Astrocyte of the spinal cord (primary cell): ENCODE data around the gene PCDHGA9.
A peak's percentile ranks its signal among the peaks of the same experiment; 100 is the strongest.
"Not testable (repeated sequence)": the region's sequence is repeated elsewhere in the genome, so short reads cannot be mapped to it uniquely, and the experiment has no call there.

ENCODE experiments used
- DNase-seq: peaks from one replicate; pipeline ENCODE4 v3.0.0; 2011; ENCODE audit warnings: low read depth, low spot score
- H3K4me3 ChIP-seq: 2 replicates; pipeline ENCODE4 v1.5.1; 2011; ENCODE audit warnings: low read depth, mild to moderate bottlenecking, low read length, moderate library complexity
- CTCF ChIP-seq: IDR thresholded peaks from 2 replicates; pipeline ENCODE4 v1.5.1; 2012; ENCODE audit warnings: low read depth, mild to moderate bottlenecking, low read length, inconsistent platforms
- in situ Hi-C: cut with HindIII; loops from 2 replicates; pipeline ENCODE4 v1.10.0; 2017; ENCODE audit warnings: low sequenced_read_pairs

The PCDHGA9 gene

GRCh38 chr5:141392429-141393198 lies 10.0 kb upstream of the PCDHGA9 start, which contains the start of gene PCDHGA8:
Gene PCDHGA8 (plus strand): TSS chr5:141392633. CDS start chr5:141392814, 181 bp downstream.
- no peak for DNase-seq
- in situ Hi-C loops: no loop called here
- H3K4me3 ChIP-seq: no peak within 1 kb of the TSS
- peak; percentile 13 for TF ChIP-seq CTCF

GRCh38 chr5:141393267-141393666 lies 9.3 kb upstream of the PCDHGA9 start:
- no peak overlapping the region for H3K4me3 ChIP-seq
- no peak for TF ChIP-seq CTCF
- no peak for DNase-seq
- in situ Hi-C loops: no loop called here

- DNase-seq, H3K4me3 ChIP-seq, in situ Hi-C loops: not testable (repeated sequence)
Observed at GRCh38 chr5:141394401-141395187, 8.0 kb upstream of the PCDHGA9 start.

GRCh38 chr5:141397756-141398551 lies 4.6 kb upstream of the PCDHGA9 start, which contains the start of gene PCDHGB5:
Gene PCDHGB5 (plus strand): TSS chr5:141397947. CDS start chr5:141398128, 181 bp downstream.
- peak; percentile 72 for DNase-seq
- peak; percentile 65 for TF ChIP-seq CTCF
- peak within 1 kb of the TSS; percentile 38 for H3K4me3 ChIP-seq
- in situ Hi-C loops: not testable (repeated sequence)

GRCh38 chr5:141398608-141399007 lies 4.0 kb upstream of the PCDHGA9 start:
- H3K4me3 ChIP-seq: no peak overlapping the region
- in situ Hi-C loops: no loop called here
- no peak for DNase-seq
- no peak for TF ChIP-seq CTCF

- in situ Hi-C loops: no loop called here
- no peak for DNase-seq
- TF ChIP-seq CTCF: no peak
- H3K4me3 ChIP-seq: no peak overlapping the region
Observed at GRCh38 chr5:141399555-141400258, 2.9 kb upstream of the PCDHGA9 start.
